ENCODE results near the gene DHX30.
"Not testable (repeated sequence)": the region's sequence is repeated elsewhere in the genome, so short reads cannot be mapped to it uniquely, and the experiment has no call there.

DHX30 gene

GRCh38 chr3:47802734-47803479 is at the start of gene DHX30:
TSS of gene DHX30 (plus strand) at chr3:47803138. CDS start at chr3:47810684, 7,546 bp downstream.
- H3K27me3 ChIP-seq (ENCODE audit: low read depth): no peaks in the 10 kb centered on the region
- H3K9me3 ChIP-seq: no peaks in the 10 kb centered on the region
- in situ Hi-C loops (cut with MboI; ENCODE audit: low sequenced_read_pairs): no loop called here
- H3K36me3 ChIP-seq (replicated peaks): peaks cover 13% of the 10 kb centered on the region
- H3K4me3 ChIP-seq: peak within 1 kb of the TSS; percentile 88
- H3K4me1 ChIP-seq: peaks cover 14% of the 10 kb centered on the region
- peak; percentile 74 to 87 for DNase-seq (ENCODE audit: low spot score in 2 of 2)

GRCh38 chr3:47758261-47759025 is 44.5 kb upstream of the DHX30 start:
- no peak overlapping the region for H3K4me3 ChIP-seq
- peaks cover 43% of the 10 kb centered on the region for H3K36me3 ChIP-seq (replicated peaks)
- no peaks in the 10 kb centered on the region for H3K9me3 ChIP-seq
- H3K27me3 ChIP-seq (ENCODE audit: low read depth): no peaks in the 10 kb centered on the region
- DNase-seq (ENCODE audit: low spot score in 2 of 2): no peak
- no peaks in the 10 kb centered on the region for H3K4me1 ChIP-seq
- in situ Hi-C loops (cut with MboI; ENCODE audit: low sequenced_read_pairs): no loop called here

GRCh38 chr3:47760207-47760606 is 42.7 kb upstream of the DHX30 start:
- H3K4me3 ChIP-seq; H3K4me1 ChIP-seq; in situ Hi-C loops (cut with MboI; ENCODE audit: low sequenced_read_pairs); H3K9me3 ChIP-seq; H3K27me3 ChIP-seq (ENCODE audit: low read depth); DNase-seq (ENCODE audit: low spot score in 2 of 2): not testable (repeated sequence)
- H3K36me3 ChIP-seq (replicated peaks): peaks cover 48% of the 10 kb centered on the region

- no peaks in the 10 kb centered on the region for H3K9me3 ChIP-seq
- peaks cover 55% of the 10 kb centered on the region for H3K36me3 ChIP-seq (replicated peaks)
- no peak for DNase-seq (ENCODE audit: low spot score in 2 of 2)
- in situ Hi-C loops (cut with MboI; ENCODE audit: low sequenced_read_pairs): no loop called here
- no peaks in the 10 kb centered on the region for H3K4me1 ChIP-seq
- H3K27me3 ChIP-seq (ENCODE audit: low read depth): no peaks in the 10 kb centered on the region
- no peak overlapping the region for H3K4me3 ChIP-seq
Observed at GRCh38 chr3:47761046-47761445, 41.9 kb upstream of the DHX30 start.

GRCh38 chr3:47762233-47762632 is 40.7 kb upstream of the DHX30 start:
- Histone ChIP-seq H3K36me3 (replicated peaks) (peaks cover 53% of the 10 kb centered on the region), H3K9me3 (no peaks in the 10 kb centered on the region), H3K4me3 (no peak overlapping the region), H3K27me3 (ENCODE audit: low read depth) (no peaks in the 10 kb centered on the region), H3K4me1 (no peaks in the 10 kb centered on the region)
- DNase-seq (ENCODE audit: low spot score in 2 of 2): no peak
- in situ Hi-C loops (cut with MboI; ENCODE audit: low sequenced_read_pairs): no loop called here

GRCh38 chr3:47766186-47766585 is 36.8 kb upstream of the DHX30 start:
- no peaks in the 10 kb centered on the region for H3K4me1 ChIP-seq
- H3K36me3 ChIP-seq (replicated peaks): peaks cover 52% of the 10 kb centered on the region
- H3K4me3 ChIP-seq: no peak overlapping the region
- H3K9me3 ChIP-seq: no peaks in the 10 kb centered on the region
- in situ Hi-C loops (cut with MboI; ENCODE audit: low sequenced_read_pairs): no loop called here
- no peaks in the 10 kb centered on the region for H3K27me3 ChIP-seq (ENCODE audit: low read depth)
- DNase-seq (ENCODE audit: low spot score in 2 of 2): no peak

- H3K9me3 ChIP-seq: no peaks in the 10 kb centered on the region
- H3K27me3 ChIP-seq (ENCODE audit: low read depth): no peaks in the 10 kb centered on the region
- H3K36me3 ChIP-seq (replicated peaks): peaks cover 41% of the 10 kb centered on the region
- in situ Hi-C loops (cut with MboI; ENCODE audit: low sequenced_read_pairs): no loop called here
- H3K4me1 ChIP-seq: no peaks in the 10 kb centered on the region; the same call in 1 of the 2 replicates
- DNase-seq (ENCODE audit: low spot score in 2 of 2): no peak
- no peak overlapping the region for H3K4me3 ChIP-seq
Observed at GRCh38 chr3:47772047-47772446, 30.9 kb upstream of the DHX30 start.

GRCh38 chr3:47772788-47773187 is 30.1 kb upstream of the DHX30 start:
- H3K4me3 ChIP-seq: no peak overlapping the region
- in situ Hi-C loops (cut with MboI; ENCODE audit: low sequenced_read_pairs): no loop called here
- no peaks in the 10 kb centered on the region for H3K9me3 ChIP-seq
- H3K27me3 ChIP-seq (ENCODE audit: low read depth): no peaks in the 10 kb centered on the region
- peaks cover 41% of the 10 kb centered on the region for H3K36me3 ChIP-seq (replicated peaks)
- H3K4me1 ChIP-seq: no peaks in the 10 kb centered on the region; the same call in 1 of the 2 replicates
- no peak for DNase-seq (ENCODE audit: low spot score in 2 of 2)

GRCh38 chr3:47778746-47779145 is 24.2 kb upstream of the DHX30 start:
- in situ Hi-C loops (cut with MboI; ENCODE audit: low sequenced_read_pairs): no loop called here
- DNase-seq (ENCODE audit: low spot score in 2 of 2): no peak
- peaks cover 10% of the 10 kb centered on the region for H3K4me1 ChIP-seq
- H3K4me3 ChIP-seq: peak overlapping the region; percentile 57; the same call in 1 of the 2 replicates
- peaks cover 2% of the 10 kb centered on the region for H3K36me3 ChIP-seq (replicated peaks)
- no peaks in the 10 kb centered on the region for H3K27me3 ChIP-seq (ENCODE audit: low read depth)
- H3K9me3 ChIP-seq: no peaks in the 10 kb centered on the region

- in situ Hi-C loops (cut with MboI; ENCODE audit: low sequenced_read_pairs): loop anchor here (5.0 kb wide), 1 partner anchor 259 kb away; no protein-coding TSS in a partner anchor
- DNase-seq (ENCODE audit: low spot score in 2 of 2): peak; percentile 29 to 75
- H3K4me1 ChIP-seq: peaks cover 10% of the 10 kb centered on the region
Observed at GRCh38 chr3:47780741-47781684, 21.9 kb upstream of the DHX30 start.

GRCh38 chr3:47781685-47782445 is 21.1 kb upstream of the DHX30 start, which contains the start of gene SMARCC1:
TSS of gene SMARCC1 (minus strand) at chr3:47781893. CDS start at chr3:47781797, 96 bp downstream.
- Histone ChIP-seq H3K36me3 (replicated peaks) (no peaks in the 10 kb centered on the region; the same call in none of the 2 replicates), H3K4me3 (peak within 1 kb of the TSS; percentile 57), H3K27me3 (ENCODE audit: low read depth) (no peaks in the 10 kb centered on the region), H3K9me3 (no peaks in the 10 kb centered on the region), H3K4me1 (peaks cover 10% of the 10 kb centered on the region)
- DNase-seq (ENCODE audit: low spot score in 2 of 2): peak; percentile 94 to 99
- in situ Hi-C loops (cut with MboI; ENCODE audit: low sequenced_read_pairs): loop anchor here (5.0 kb wide), 1 partner anchor 260 kb away; no protein-coding TSS in a partner anchor

More at GRCh38 chr3:47780741-47781684, 21.9 kb upstream of the DHX30 start:
- H3K27me3 ChIP-seq (ENCODE audit: low read depth): no peaks in the 10 kb centered on the region
- H3K4me3 ChIP-seq: peak overlapping the region; percentile 57
- H3K9me3 ChIP-seq: no peaks in the 10 kb centered on the region
- no peaks in the 10 kb centered on the region; the same call in none of the 2 replicates for H3K36me3 ChIP-seq (replicated peaks)

GRCh38 chr3:47782446-47783308 is 20.3 kb upstream of the DHX30 start:
- H3K4me1 ChIP-seq: peaks cover 10% of the 10 kb centered on the region
- no peaks in the 10 kb centered on the region for H3K9me3 ChIP-seq
- no peak for DNase-seq (ENCODE audit: low spot score in 2 of 2)
- H3K27me3 ChIP-seq (ENCODE audit: low read depth): no peaks in the 10 kb centered on the region
- no peaks in the 10 kb centered on the region; the same call in 1 of the 2 replicates for H3K36me3 ChIP-seq (replicated peaks)
- in situ Hi-C loops (cut with MboI; ENCODE audit: low sequenced_read_pairs): loop anchor here (5.0 kb wide), 1 partner anchor 260 kb away; no protein-coding TSS in a partner anchor
- peak overlapping the region; percentile 57 for H3K4me3 ChIP-seq

All from HAP-1 (cell line).